Measurements from ENCODE around the gene NOS1AP. TPM values are rescaled to one million over a fixed set of nuclear protein-coding genes. Genes with fewer than 3 reads are reported as not detected.

Gene NOS1AP
- total and polyA plus RNA-seq, 2 experiments from 2014 or later, result 5.8 to 6.6 TPM

GRCh38 chr1:162327788-162328165 lies 258.3 kb downstream of the NOS1AP start:
- no peak for DNase-seq (ENCODE audit: low spot score)
- Mint-ChIP-seq H3K27me3 (ENCODE audit: insufficient read depth, low read depth, poor library complexity) (peaks cover 3% of the 10 kb centered on the region), H3K4me1 (peaks cover 9% of the 10 kb centered on the region), H3K36me3 (ENCODE audit: low read depth) (no peaks in the 10 kb centered on the region), H3K27ac (no peak overlapping the region), H3K9me3 (no peaks in the 10 kb centered on the region), H3K4me3 (no peak overlapping the region)
- no peak overlapping the region for H3K27ac ChIP-seq (ENCODE audit: low read depth)
- no peaks in the 10 kb centered on the region; the same call in 1 of the 2 replicates for H4K20me1 ChIP-seq (replicated peaks; ENCODE audit: insufficient read depth)
- H3K27me3 ChIP-seq (ENCODE audit: insufficient read depth), result no peaks in the 10 kb centered on the region
- no peak for TF ChIP-seq ZNF331 (CRISPR knock-in tag; IDR thresholded peaks at IDR 0.05; ENCODE audit: low read depth)
- no peak for TF ChIP-seq CREB1 (CRISPR knock-in tag; IDR thresholded peaks at IDR 0.05; ENCODE audit: low read depth)
- TF ChIP-seq, protein P1, sequence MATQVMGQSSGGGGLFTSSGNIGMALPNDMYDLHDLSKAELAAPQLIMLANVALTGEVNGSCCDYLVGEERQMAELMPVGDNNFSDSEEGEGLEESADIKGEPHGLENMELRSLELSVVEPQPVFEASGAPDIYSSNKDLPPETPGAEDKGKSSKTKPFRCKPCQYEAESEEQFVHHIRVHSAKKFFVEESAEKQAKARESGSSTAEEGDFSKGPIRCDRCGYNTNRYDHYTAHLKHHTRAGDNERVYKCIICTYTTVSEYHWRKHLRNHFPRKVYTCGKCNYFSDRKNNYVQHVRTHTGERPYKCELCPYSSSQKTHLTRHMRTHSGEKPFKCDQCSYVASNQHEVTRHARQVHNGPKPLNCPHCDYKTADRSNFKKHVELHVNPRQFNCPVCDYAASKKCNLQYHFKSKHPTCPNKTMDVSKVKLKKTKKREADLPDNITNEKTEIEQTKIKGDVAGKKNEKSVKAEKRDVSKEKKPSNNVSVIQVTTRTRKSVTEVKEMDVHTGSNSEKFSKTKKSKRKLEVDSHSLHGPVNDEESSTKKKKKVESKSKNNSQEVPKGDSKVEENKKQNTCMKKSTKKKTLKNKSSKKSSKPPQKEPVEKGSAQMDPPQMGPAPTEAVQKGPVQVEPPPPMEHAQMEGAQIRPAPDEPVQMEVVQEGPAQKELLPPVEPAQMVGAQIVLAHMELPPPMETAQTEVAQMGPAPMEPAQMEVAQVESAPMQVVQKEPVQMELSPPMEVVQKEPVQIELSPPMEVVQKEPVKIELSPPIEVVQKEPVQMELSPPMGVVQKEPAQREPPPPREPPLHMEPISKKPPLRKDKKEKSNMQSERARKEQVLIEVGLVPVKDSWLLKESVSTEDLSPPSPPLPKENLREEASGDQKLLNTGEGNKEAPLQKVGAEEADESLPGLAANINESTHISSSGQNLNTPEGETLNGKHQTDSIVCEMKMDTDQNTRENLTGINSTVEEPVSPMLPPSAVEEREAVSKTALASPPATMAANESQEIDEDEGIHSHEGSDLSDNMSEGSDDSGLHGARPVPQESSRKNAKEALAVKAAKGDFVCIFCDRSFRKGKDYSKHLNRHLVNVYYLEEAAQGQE (IDR thresholded peaks at IDR 0.05; ENCODE audit: unreplicated experiment), result no peak
- no peak for TF ChIP-seq EZH2 (IDR thresholded peaks at IDR 0.05; ENCODE audit: low read depth, unreplicated experiment)
- TF ChIP-seq ETS1 (IDR thresholded peaks at IDR 0.05), result no peak
- TF ChIP-seq, protein P2, sequence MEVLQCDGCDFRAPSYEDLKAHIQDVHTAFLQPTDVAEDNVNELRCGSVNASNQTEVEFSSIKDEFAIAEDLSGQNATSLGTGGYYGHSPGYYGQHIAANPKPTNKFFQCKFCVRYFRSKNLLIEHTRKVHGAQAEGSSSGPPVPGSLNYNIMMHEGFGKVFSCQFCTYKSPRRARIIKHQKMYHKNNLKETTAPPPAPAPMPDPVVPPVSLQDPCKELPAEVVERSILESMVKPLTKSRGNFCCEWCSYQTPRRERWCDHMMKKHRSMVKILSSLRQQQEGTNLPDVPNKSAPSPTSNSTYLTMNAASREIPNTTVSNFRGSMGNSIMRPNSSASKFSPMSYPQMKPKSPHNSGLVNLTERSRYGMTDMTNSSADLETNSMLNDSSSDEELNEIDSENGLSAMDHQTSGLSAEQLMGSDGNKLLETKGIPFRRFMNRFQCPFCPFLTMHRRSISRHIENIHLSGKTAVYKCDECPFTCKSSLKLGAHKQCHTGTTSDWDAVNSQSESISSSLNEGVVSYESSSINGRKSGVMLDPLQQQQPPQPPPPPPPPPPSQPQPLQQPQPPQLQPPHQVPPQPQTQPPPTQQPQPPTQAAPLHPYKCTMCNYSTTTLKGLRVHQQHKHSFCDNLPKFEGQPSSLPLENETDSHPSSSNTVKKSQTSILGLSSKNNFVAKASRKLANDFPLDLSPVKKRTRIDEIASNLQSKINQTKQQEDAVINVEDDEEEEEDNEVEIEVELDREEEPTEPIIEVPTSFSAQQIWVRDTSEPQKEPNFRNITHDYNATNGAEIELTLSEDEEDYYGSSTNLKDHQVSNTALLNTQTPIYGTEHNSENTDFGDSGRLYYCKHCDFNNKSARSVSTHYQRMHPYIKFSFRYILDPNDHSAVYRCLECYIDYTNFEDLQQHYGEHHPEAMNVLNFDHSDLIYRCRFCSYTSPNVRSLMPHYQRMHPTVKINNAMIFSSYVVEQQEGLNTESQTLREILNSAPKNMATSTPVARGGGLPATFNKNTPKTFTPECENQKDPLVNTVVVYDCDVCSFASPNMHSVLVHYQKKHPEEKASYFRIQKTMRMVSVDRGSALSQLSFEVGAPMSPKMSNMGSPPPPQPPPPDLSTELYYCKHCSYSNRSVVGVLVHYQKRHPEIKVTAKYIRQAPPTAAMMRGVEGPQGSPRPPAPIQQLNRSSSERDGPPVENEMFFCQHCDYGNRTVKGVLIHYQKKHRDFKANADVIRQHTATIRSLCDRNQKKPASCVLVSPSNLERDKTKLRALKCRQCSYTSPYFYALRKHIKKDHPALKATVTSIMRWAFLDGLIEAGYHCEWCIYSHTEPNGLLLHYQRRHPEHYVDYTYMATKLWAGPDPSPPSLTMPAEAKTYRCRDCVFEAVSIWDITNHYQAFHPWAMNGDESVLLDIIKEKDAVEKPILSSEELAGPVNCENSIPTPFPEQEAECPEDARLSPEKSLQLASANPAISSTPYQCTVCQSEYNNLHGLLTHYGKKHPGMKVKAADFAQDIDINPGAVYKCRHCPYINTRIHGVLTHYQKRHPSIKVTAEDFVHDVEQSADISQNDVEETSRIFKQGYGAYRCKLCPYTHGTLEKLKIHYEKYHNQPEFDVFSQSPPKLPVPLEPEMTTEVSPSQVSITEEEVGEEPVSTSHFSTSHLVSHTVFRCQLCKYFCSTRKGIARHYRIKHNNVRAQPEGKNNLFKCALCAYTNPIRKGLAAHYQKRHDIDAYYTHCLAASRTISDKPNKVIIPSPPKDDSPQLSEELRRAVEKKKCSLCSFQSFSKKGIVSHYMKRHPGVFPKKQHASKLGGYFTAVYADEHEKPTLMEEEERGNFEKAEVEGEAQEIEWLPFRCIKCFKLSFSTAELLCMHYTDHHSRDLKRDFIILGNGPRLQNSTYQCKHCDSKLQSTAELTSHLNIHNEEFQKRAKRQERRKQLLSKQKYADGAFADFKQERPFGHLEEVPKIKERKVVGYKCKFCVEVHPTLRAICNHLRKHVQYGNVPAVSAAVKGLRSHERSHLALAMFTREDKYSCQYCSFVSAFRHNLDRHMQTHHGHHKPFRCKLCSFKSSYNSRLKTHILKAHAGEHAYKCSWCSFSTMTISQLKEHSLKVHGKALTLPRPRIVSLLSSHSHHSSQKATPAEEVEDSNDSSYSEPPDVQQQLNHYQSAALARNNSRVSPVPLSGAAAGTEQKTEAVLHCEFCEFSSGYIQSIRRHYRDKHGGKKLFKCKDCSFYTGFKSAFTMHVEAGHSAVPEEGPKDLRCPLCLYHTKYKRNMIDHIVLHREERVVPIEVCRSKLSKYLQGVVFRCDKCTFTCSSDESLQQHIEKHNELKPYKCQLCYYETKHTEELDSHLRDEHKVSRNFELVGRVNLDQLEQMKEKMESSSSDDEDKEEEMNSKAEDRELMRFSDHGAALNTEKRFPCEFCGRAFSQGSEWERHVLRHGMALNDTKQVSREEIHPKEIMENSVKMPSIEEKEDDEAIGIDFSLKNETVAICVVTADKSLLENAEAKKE (CRISPR knock-in tag; IDR thresholded peaks at IDR 0.05), result no peak
- no peak for TF ChIP-seq ZNF114 (CRISPR knock-in tag; IDR thresholded peaks at IDR 0.05)
- no peak for TF ChIP-seq NANOG (IDR thresholded peaks at IDR 0.05; ENCODE audit: borderline replicate concordance)
- TF ChIP-seq, protein P3, sequence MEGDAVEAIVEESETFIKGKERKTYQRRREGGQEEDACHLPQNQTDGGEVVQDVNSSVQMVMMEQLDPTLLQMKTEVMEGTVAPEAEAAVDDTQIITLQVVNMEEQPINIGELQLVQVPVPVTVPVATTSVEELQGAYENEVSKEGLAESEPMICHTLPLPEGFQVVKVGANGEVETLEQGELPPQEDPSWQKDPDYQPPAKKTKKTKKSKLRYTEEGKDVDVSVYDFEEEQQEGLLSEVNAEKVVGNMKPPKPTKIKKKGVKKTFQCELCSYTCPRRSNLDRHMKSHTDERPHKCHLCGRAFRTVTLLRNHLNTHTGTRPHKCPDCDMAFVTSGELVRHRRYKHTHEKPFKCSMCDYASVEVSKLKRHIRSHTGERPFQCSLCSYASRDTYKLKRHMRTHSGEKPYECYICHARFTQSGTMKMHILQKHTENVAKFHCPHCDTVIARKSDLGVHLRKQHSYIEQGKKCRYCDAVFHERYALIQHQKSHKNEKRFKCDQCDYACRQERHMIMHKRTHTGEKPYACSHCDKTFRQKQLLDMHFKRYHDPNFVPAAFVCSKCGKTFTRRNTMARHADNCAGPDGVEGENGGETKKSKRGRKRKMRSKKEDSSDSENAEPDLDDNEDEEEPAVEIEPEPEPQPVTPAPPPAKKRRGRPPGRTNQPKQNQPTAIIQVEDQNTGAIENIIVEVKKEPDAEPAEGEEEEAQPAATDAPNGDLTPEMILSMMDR (conservative IDR thresholded peaks at IDR 0.05; ENCODE audit: low read depth in 2 of 2), result no peak
- no peak for TF ChIP-seq POLR2AphosphoS5 (IDR thresholded peaks at IDR 0.05; ENCODE audit: low read depth)
- TF ChIP-seq EZH2phosphoT487 (IDR thresholded peaks at IDR 0.05; ENCODE audit: unreplicated experiment), result no peak
- no peak for TF ChIP-seq JUNB (IDR thresholded peaks at IDR 0.05; ENCODE audit: unreplicated experiment)
- H2AFZ ChIP-seq, result no peak overlapping the region
- H3K79me2 ChIP-seq (replicated peaks; ENCODE audit: insufficient read depth), result no peaks in the 10 kb centered on the region
- H3K4me2 ChIP-seq, result no peak overlapping the region
- no peaks in the 10 kb centered on the region for H3K36me3 ChIP-seq (ENCODE audit: insufficient read depth)
- no peak overlapping the region for H3K4me3 ChIP-seq
- H3F3A ChIP-seq (replicated peaks; ENCODE audit: low read depth), result no peaks in the 10 kb centered on the region
- H3K4me1 ChIP-seq (ENCODE audit: insufficient read depth), result no peaks in the 10 kb centered on the region
- no peaks in the 10 kb centered on the region for H3K9me2 ChIP-seq (ENCODE audit: insufficient read depth)
- no peak for ATAC-seq
